Purkinje cell (primary cell): ENCODE measurements around the gene SAP30BP. TPM values are rescaled to one million over a fixed set of nuclear protein-coding genes. Genes with fewer than 3 reads are reported as not detected.

ENCODE experiments used
- polyA plus RNA-seq: library from polyadenylated mRNA; unstranded; fragments of >200 nt; fragmentation: Nextera tagmentation; gene quantifications from 2 replicates; pipeline ENCODE4 v1.2.1, GENCODE V29; 2014

Gene SAP30BP
- 84.6 and 108 TPM in 2 replicates for polyA plus RNA-seq

DNA sequence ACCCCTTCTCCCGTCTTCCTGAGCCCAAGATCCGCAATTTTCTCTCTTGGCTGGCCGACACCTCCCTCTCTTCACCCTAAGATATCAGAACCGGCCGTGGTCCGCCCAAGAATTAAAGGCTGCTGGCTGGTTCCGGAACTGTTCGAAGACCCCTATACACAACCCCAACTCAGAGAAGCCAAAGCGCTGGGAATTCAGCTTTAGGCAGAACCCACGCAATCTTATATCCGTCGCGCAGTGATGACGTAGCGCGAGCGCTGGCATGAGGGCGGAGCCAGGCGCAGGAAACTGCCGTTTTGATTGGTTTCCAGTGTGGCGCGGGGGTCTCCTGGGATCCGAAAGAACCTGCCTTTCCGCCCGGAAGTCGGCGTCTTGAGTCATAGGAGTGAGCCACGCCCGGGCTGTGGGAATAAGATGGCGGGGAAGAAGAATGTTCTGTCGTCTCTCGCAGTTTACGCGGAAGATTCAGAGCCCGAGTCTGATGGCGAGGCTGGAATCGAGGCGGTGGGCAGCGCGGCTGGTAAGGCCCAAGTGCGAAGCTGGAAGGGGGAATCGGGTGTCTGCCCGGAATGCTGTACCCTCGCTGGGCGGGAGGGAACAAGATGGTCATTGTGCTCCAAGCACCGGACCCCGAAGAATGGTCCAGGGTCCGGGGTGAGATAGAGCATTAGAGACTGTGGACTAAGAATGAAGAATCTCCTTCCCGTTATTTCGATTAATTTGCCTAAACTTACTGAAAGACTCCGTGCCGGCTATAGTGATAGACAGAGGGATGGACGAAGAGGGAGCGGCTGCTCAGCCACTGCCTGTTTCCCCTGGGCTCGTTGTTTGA is at the start of gene SAP30BP, which contains the start of gene RECQL5:
Gene SAP30BP, plus strand, starts transcription at position 380 of the 832 bp plus-strand sequence. Its CDS starts 35 bp downstream, at position 415.
Gene RECQL5, minus strand, starts transcription at position 196 of the 832 bp plus-strand sequence. CDS start 597 bp downstream, outside the sequence.

DNA sequence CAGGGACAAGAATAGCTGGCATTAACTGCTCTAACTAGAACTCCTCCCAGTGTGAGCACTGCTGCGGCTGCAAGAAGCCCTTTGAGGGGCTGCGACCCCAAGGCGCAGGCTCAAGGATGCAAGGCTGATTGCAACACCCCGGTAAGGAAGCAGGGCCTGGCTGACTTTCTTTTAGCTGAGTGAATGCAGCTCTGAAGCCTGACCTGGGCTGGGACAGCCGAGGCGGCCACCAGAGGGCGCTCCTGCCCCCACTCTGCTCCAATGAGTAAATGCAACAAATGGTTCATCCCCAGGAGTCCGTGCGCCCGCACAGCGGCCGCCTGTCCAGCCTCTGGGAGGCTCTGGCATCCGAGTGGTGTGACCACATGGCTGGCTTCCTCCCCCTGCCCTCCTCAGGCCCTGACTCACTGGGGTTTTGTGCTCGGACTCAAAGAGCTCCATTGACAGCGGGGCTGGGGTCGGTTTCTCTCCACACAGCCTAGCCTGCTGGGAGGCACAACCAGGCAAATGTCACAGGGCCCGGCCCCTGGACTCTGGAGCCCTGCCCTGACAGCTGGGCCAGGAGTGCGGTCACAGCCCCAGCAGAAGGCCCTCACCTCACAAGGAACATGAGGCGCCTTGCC is 34.2 kb upstream of the SAP30BP start, which contains the start of gene SMIM5:
Gene SMIM5, plus strand, starts transcription at position 572 of the 623 bp plus-strand sequence. CDS start 6,768 bp downstream, outside the sequence.

DNA sequence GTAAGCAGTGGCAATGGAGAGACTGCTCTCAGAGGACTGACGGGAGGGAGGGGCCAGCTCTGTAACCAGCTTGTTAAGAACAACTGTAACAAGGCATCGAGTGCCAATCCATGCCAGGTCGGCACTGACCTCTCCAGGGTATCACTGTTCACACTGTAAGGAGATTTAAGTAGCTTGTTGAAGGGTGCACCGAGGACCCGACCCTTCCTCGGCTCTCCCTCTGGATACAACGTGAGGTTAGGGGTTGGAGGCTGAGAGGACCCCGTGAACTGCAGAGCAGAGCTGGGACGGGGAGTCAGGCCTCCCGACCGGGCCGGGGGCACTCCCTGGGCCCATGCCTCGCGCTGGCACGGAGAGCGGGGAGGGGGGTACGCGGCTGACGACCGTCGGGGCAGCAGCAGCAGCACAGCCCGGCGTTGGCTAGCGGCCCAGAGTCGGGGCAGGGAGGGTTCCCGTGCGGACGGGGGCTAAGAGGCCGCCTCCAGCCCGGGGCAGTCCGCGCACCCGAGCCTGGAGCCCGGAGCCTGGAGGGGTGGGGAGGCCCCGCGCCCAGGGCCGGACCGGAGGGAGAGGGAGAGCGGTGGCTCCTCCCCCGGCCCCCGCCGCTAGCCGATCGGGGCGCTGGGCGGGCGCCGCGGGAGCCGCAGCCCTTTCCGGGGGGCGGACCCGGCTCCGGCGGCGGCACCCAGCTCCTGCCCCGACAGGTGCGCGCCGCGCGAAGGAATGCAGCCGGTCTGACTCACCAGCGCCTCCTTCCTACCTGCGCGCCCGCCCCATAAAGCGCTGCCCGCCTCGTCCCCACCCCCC is 53.7 kb downstream of the SAP30BP start, which contains the start of gene ITGB4:
Gene ITGB4, plus strand, starts transcription at position 804 of the 807 bp plus-strand sequence. CDS start 3,245 bp downstream, outside the sequence.

Other genes with a start within 250 kb of the SAP30BP start
- gene TMEM94, start 210.7 kb upstream of the SAP30BP start, polyA plus RNA-seq, result 6.1 and 6.2 TPM in 2 replicates
- 0.17 and 0.27 TPM in 2 replicates for gene CASKIN2, start 151.8 kb upstream of the SAP30BP start, polyA plus RNA-seq
- 2.3 and 4.3 TPM in 2 replicates for gene TSEN54, start 150.8 kb upstream of the SAP30BP start, polyA plus RNA-seq
- not detected in 2 replicates for gene LLGL2, start 141.6 kb upstream of the SAP30BP start, polyA plus RNA-seq
- not detected in 2 replicates for gene MYO15B, start 79.5 kb upstream of the SAP30BP start, polyA plus RNA-seq
- gene SMIM5, start 33.9 kb upstream of the SAP30BP start, polyA plus RNA-seq, result not detected in 2 replicates
- 8.6 and 9.0 TPM in 2 replicates for gene RECQL5, start 184 bp upstream of the SAP30BP start, polyA plus RNA-seq
- gene ITGB4, start 54.1 kb downstream of the SAP30BP start, polyA plus RNA-seq, result not detected in 2 replicates
- 1.1 TPM in 1 of 2 replicates, not detected in the other for gene GALK1, start 97.9 kb downstream of the SAP30BP start, polyA plus RNA-seq
- 1.2 TPM in 1 of 2 replicates, not detected in the other for gene UNK, start 117.5 kb downstream of the SAP30BP start, polyA plus RNA-seq
- not detected in 2 replicates for gene UNC13D, start 177.1 kb downstream of the SAP30BP start, polyA plus RNA-seq
- gene WBP2, start 188.0 kb downstream of the SAP30BP start, polyA plus RNA-seq, result 16.8 and 30.4 TPM in 2 replicates
- gene TRIM47, start 211.2 kb downstream of the SAP30BP start, polyA plus RNA-seq, result 3.8 and 5.3 TPM in 2 replicates
- not detected in 2 replicates for gene TRIM65, start 229.6 kb downstream of the SAP30BP start, polyA plus RNA-seq
- gene MRPL38, start 237.5 kb downstream of the SAP30BP start, polyA plus RNA-seq, result 22.6 and 30.0 TPM in 2 replicates